GM06990 (cell line): ENCODE data around the gene ARHGAP31.
"Not testable (repeated sequence)": the region's sequence is repeated elsewhere in the genome, so short reads cannot be mapped to it uniquely, and the experiment has no call there.

Experiments used
- DNase-seq: peaks from one replicate; pipeline ENCODE4 v3.0.0-alpha.2; 2011; ENCODE audit not compliant: insufficient read length; ENCODE audit errors: extremely low read depth
- H3K27me3 ChIP-seq: replicated peaks from 2 replicates; pipeline ENCODE4 v1.6.0; 2011; ENCODE audit warnings: low read length; ENCODE audit not compliant: control insufficient read depth, insufficient read depth
- H3K36me3 ChIP-seq: 2 replicates; pipeline ENCODE4 v1.5.1; 2011; ENCODE audit warnings: low read length; ENCODE audit not compliant: control insufficient read depth, insufficient read depth
- H3K4me3 ChIP-seq: replicated peaks from 2 replicates; pipeline ENCODE4 v1.5.1; 2011; ENCODE audit warnings: low read depth, mild to moderate bottlenecking, control low read depth, low read length
- CTCF ChIP-seq: IDR thresholded peaks from 2 replicates; pipeline ENCODE4 v1.5.1; 2011; ENCODE audit warnings: low read length, control low read depth, mild to moderate bottlenecking, inconsistent platforms; ENCODE audit not compliant: insufficient read depth, poor library complexity, severe bottlenecking

The ARHGAP31 gene

GRCh38 chr3:119318876-119319275 lies 24.7 kb downstream of the ARHGAP31 start:
- no peak for TF ChIP-seq CTCF
- no peaks in the 10 kb centered on the region for H3K27me3 ChIP-seq
- peaks cover 4% of the 10 kb centered on the region for H3K36me3 ChIP-seq
- no peak for DNase-seq
- H3K4me3 ChIP-seq: no peak overlapping the region

- peaks cover 2% of the 10 kb centered on the region; the same call in 1 of the 2 replicates for H3K36me3 ChIP-seq
- no peak for TF ChIP-seq CTCF
- H3K27me3 ChIP-seq: no peaks in the 10 kb centered on the region
- no peak for DNase-seq
- no peak overlapping the region for H3K4me3 ChIP-seq
These were observed 25.1 kb downstream of the ARHGAP31 start for GRCh38 chr3:119319311-119319710.

- H3K27me3 ChIP-seq, H3K4me3 ChIP-seq, DNase-seq, H3K36me3 ChIP-seq: not testable (repeated sequence)
These were observed 26.6 kb downstream of the ARHGAP31 start for GRCh38 chr3:119320785-119321184.

- peak; percentile 8 for TF ChIP-seq CTCF
- no peaks in the 10 kb centered on the region for H3K36me3 ChIP-seq
- H3K4me3 ChIP-seq: peak overlapping the region; percentile 70
- no peaks in the 10 kb centered on the region for H3K27me3 ChIP-seq
- DNase-seq: no peak
These were observed 28.0 kb downstream of the ARHGAP31 start for GRCh38 chr3:119322021-119322834.

- Histone ChIP-seq H3K36me3 (no peaks in the 10 kb centered on the region), H3K4me3 (peak overlapping the region; percentile 70), H3K27me3 (no peaks in the 10 kb centered on the region)
- TF ChIP-seq CTCF: peak; percentile 1
- peak; percentile 97 for DNase-seq
These were observed 28.9 kb downstream of the ARHGAP31 start for GRCh38 chr3:119322835-119323722.

GRCh38 chr3:119323723-119324085 lies 29.5 kb downstream of the ARHGAP31 start:
- TF ChIP-seq CTCF: no peak
- Histone ChIP-seq H3K27me3 (no peaks in the 10 kb centered on the region), H3K36me3 (no peaks in the 10 kb centered on the region), H3K4me3 (peak overlapping the region; percentile 70)
- DNase-seq: no peak
